ENCODE data around the gene HTR3A.

DNA sequence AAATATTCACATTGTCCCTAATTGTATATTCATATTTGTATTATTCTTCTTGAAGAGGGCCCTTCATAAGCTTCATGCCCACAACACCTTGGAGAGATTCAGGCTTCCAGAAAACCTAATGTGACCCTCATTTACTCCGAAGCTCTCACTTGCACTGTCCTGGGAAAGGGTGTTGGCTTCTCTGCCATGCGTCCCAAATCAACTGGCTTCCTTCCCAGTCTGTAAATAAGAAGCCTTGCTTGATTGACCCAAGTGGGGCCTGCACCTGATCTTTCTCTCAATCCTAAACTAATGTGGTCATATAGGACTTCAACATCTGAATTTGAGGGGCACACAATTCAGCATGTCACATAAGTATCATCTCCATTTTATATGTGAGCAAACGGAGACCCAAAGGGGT, 44.1 kb downstream of the HTR3A start:
- TF ChIP-seq, protein P1, sequence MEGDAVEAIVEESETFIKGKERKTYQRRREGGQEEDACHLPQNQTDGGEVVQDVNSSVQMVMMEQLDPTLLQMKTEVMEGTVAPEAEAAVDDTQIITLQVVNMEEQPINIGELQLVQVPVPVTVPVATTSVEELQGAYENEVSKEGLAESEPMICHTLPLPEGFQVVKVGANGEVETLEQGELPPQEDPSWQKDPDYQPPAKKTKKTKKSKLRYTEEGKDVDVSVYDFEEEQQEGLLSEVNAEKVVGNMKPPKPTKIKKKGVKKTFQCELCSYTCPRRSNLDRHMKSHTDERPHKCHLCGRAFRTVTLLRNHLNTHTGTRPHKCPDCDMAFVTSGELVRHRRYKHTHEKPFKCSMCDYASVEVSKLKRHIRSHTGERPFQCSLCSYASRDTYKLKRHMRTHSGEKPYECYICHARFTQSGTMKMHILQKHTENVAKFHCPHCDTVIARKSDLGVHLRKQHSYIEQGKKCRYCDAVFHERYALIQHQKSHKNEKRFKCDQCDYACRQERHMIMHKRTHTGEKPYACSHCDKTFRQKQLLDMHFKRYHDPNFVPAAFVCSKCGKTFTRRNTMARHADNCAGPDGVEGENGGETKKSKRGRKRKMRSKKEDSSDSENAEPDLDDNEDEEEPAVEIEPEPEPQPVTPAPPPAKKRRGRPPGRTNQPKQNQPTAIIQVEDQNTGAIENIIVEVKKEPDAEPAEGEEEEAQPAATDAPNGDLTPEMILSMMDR (IDR thresholded peaks at IDR 0.05) = no peak
- TF ChIP-seq ZFX (IDR thresholded peaks at IDR 0.05; ENCODE audit: borderline replicate concordance) = no peak
